AG04450 (cell line): Measurements from ENCODE around the gene TMOD2. TPM values are rescaled to one million over a fixed set of nuclear protein-coding genes. Genes with fewer than 3 reads are reported as not detected.

ENCODE experiments used
- CTCF ChIA-PET: fragments of 300-600, 350-600 bp; formaldehyde crosslinking; extraction: SDS; loops from one replicate; lab custom pipeline; 2022; ENCODE audit warnings: antibody characterized with exemption, inconsistent platforms; lab: Charles Lee
- POLR2A ChIA-PET: fragments of 350-600 bp; formaldehyde crosslinking; extraction: SDS; loops from one replicate; lab custom pipeline; 2021; ENCODE audit warnings: antibody characterized with exemption, inconsistent platforms; lab: Yijun Ruan, JAX
- DNase-seq: peaks from one replicate; pipeline ENCODE4 v3.0.0-alpha.2; 2011; ENCODE audit warnings: low read depth, low spot score
- H3K27ac ChIP-seq: one replicate; pipeline ENCODE4 v1.5.1; 2012; ENCODE audit warnings: low read depth, low read length, control low read depth
- H3K27me3 ChIP-seq: one replicate; pipeline ENCODE4 v1.6.0; 2012; ENCODE audit warnings: low read length; ENCODE audit not compliant: control insufficient read depth, insufficient read depth
- H3K4me3 ChIP-seq: 2 replicates; pipeline ENCODE4 v1.5.1; 2011; ENCODE audit warnings: mild to moderate bottlenecking, low read depth, low read length, control low read depth
- H3K9me3 ChIP-seq: 2 replicates; pipeline ENCODE4 v1.5.1; 2012; ENCODE audit warnings: low read length; ENCODE audit not compliant: control insufficient read depth, insufficient read depth
- polyA plus RNA-seq: library from polyadenylated mRNA; depleted of rRNA; stranded (reverse); fragments of >200 nt; gene quantifications from 2 replicates; pipeline ENCODE4 v1.2.3, GENCODE V29; 2011
- TF ChIP-seq, protein P1 (sequence below): IDR thresholded peaks from 2 replicates; pipeline ENCODE4 v1.5.1; 2011; ENCODE audit warnings: low read depth, low read length, control low read depth, inconsistent platforms

The TMOD2 gene
- polyA plus RNA-seq, 1 experiment, result 3.2 TPM

DNA sequence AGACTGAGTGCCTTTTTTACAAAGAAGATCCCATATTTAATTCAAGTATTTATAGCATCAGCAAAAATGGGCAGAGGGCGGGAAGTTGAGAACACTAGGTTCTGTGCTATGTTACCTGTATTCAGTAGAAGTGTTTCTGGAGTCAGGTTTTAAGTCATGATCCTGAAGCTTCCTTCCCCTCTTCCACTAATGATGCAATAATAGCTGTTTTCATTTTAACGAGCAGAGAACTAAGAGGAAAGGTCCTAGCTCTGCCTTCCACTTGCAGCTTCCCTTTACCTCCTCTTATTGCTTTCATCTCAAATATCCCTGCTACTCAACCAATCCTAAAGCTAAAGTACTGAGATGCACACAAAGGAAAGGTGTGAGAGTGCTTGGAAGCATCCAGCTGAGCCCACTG, 61.2 kb downstream of the TMOD2 start:
- no peaks in the 10 kb centered on the region for H3K27me3 ChIP-seq
- no peak for DNase-seq
- no peak overlapping the region for H3K27ac ChIP-seq
- ChIA-PET CTCF (interaction anchor here (0.9 to 1.3 kb wide), 2 partner anchors 10 to 36 kb away, joined by 3 to 5 read pairs; no protein-coding TSS in a partner anchor), POLR2A (no interaction called here)
- H3K9me3 ChIP-seq, result no peaks in the 10 kb centered on the region; the same call in 1 of the 2 replicates
- TF ChIP-seq, protein P1, sequence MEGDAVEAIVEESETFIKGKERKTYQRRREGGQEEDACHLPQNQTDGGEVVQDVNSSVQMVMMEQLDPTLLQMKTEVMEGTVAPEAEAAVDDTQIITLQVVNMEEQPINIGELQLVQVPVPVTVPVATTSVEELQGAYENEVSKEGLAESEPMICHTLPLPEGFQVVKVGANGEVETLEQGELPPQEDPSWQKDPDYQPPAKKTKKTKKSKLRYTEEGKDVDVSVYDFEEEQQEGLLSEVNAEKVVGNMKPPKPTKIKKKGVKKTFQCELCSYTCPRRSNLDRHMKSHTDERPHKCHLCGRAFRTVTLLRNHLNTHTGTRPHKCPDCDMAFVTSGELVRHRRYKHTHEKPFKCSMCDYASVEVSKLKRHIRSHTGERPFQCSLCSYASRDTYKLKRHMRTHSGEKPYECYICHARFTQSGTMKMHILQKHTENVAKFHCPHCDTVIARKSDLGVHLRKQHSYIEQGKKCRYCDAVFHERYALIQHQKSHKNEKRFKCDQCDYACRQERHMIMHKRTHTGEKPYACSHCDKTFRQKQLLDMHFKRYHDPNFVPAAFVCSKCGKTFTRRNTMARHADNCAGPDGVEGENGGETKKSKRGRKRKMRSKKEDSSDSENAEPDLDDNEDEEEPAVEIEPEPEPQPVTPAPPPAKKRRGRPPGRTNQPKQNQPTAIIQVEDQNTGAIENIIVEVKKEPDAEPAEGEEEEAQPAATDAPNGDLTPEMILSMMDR, result no peak
- no peak overlapping the region for H3K4me3 ChIP-seq

DNA sequence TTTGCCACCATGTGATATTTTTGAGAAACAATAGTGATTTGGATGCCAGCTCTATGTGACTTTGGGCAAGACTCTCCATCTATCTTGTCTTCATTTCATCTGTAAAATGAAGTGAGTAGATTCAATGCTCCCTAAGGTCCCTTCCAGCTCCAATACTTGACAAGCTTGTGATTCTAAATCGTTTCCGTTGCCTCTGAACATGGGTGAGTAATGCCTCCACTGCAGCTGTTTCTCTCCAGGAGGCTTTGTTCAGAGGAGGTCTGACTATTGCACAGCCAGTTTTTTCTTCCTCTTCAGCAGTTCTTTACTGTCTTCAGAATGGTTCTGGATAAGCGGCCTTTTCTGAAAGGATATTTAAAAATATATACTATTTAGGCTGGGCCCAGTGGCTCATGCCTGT, 63.2 kb downstream of the TMOD2 start:
- ChIA-PET POLR2A (no interaction called here), CTCF (interaction anchor here (1.1 kb wide), 1 partner anchor 13 kb away, joined by 3 read pairs; no protein-coding TSS in a partner anchor)
- Histone ChIP-seq H3K27me3 (no peaks in the 10 kb centered on the region), H3K9me3 (no peaks in the 10 kb centered on the region; the same call in 1 of the 2 replicates), H3K4me3 (no peak overlapping the region), H3K27ac (no peak overlapping the region)
- TF ChIP-seq, protein P1, result no peak
- no peak for DNase-seq

DNA sequence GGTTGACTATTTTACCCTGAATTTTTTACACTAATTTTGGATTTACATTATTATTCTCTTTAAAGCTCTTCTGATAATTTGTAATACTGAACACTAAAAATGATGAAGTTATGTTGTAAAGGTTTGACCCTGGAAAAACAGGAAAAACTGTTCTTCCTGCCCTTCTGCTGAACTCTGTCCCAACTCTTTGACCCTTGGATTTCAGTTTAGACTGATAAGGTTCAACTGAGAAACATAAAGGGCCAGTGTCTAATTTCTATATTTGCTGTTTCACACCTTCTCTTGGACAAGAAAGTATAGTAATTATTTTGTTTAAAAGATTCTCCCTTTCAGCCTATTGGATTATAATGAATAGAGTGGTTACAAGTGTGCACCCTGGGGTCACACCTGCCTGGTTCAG, 65.2 kb downstream of the TMOD2 start:
- Histone ChIP-seq H3K27ac (no peak overlapping the region), H3K27me3 (no peaks in the 10 kb centered on the region), H3K4me3 (no peak overlapping the region), H3K9me3 (peaks cover 4% of the 10 kb centered on the region)
- POLR2A ChIA-PET, result no interaction called here
- DNase-seq, result no peak
- TF ChIP-seq, protein P1, result no peak
- CTCF ChIA-PET, result interaction anchor here (1.3 kb wide), 1 partner anchor 10 kb away, joined by 3 read pairs; no protein-coding TSS in a partner anchor

DNA sequence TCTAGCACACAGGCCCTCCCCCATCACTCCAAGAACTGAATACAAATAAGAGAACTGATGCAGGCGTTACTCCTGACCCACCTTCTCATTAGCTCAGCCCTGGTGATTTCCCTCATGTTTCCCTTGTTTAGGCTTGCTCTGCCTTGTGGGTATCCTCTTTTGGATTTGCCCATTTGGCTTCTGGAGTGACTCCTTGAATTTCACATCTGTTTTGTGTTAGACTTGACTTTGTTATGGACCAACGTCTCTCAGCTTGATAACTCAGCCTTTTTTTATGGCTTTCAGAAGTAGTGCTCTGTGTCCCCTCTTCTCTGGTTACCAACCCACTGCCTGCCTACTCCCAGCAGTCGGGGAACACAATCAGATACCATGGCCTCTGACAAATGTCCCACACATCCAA, 66.8 kb downstream of the TMOD2 start:
- no peak for DNase-seq
- no peak overlapping the region for H3K27ac ChIP-seq
- POLR2A ChIA-PET, result no interaction called here
- peaks cover 5% of the 10 kb centered on the region for H3K9me3 ChIP-seq
- no peaks in the 10 kb centered on the region for H3K27me3 ChIP-seq
- CTCF ChIA-PET, result no interaction called here
- TF ChIP-seq, protein P1, result no peak
- H3K4me3 ChIP-seq, result no peak overlapping the region

DNA sequence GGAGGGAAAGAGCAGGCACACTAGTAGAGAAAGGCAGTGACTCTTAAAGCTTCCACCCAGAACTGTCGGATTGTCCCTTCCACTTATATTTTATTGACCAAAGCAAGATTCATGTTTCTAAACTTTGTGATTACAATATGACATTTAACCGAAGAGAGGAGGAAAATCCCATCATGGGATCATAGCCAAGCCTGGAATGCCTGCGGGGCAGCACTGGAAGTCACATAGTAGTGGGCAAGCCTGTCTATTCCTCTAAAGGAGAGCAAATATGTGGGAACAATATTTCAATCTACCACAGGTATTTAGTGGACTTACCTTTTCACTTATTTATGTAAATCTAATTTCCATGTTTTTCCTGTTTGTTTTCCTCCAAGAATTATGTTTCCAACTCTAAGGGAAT, 74.3 kb downstream of the TMOD2 start:
- no peak overlapping the region for H3K4me3 ChIP-seq
- TF ChIP-seq, protein P1, result no peak
- H3K9me3 ChIP-seq, result peaks cover 5% of the 10 kb centered on the region
- no peak overlapping the region for H3K27ac ChIP-seq
- ChIA-PET POLR2A (no interaction called here), CTCF (interaction anchor here (0.7 kb wide), 1 partner anchor 49 kb away, joined by 3 read pairs; no protein-coding TSS in a partner anchor)
- H3K27me3 ChIP-seq, result no peaks in the 10 kb centered on the region
- DNase-seq, result no peak
